CD4-positive, alpha-beta memory T cell (primary cell): ENCODE measurements around the gene MAST4. TPM values are rescaled to one million over a fixed set of nuclear protein-coding genes. Genes with fewer than 3 reads are reported as not detected.

Experiments used
- CTCF ChIA-PET: fragments of 350-600 bp; sonication (Branson Sonifier 250); formaldehyde crosslinking; loops from one replicate; lab custom pipeline; 2021; ENCODE audit warnings: inconsistent platforms; ENCODE audit not compliant: partially characterized antibody; lab: Charles Lee
- POLR2A ChIA-PET: fragments of 350-600 bp; sonication (Branson Sonifier 250); formaldehyde crosslinking; loops from one replicate; lab custom pipeline; 2021; ENCODE audit not compliant: partially characterized antibody; lab: Charles Lee
- DNase-seq, 5 donors: peaks; one replicate each; pipeline versions ENCODE4 v3.0.0 to v3.0.0-alpha.2; 2020 to 2022; ENCODE audit warnings: mixed read lengths in 1 of 5
- H3K27ac ChIP-seq: one replicate; pipeline ENCODE4 v1.7.0; 2013; ENCODE audit warnings: low read depth, low read length
- H3K27me3 ChIP-seq: 2 replicates; pipeline ENCODE4 v1.7.0; 2013; ENCODE audit warnings: mild to moderate bottlenecking, low read length, moderate library complexity; ENCODE audit not compliant: insufficient read depth
- H3K36me3 ChIP-seq: 2 replicates; pipeline ENCODE4 v1.7.0; 2013; ENCODE audit warnings: mild to moderate bottlenecking, low read length, moderate library complexity; ENCODE audit not compliant: insufficient read depth
- H3K4me1 ChIP-seq: 2 replicates; pipeline ENCODE4 v1.7.0; 2013; ENCODE audit warnings: mild to moderate bottlenecking, low read length, moderate library complexity; ENCODE audit not compliant: insufficient read depth
- H3K4me3 ChIP-seq, 2 donors: one replicate each; pipeline ENCODE4 v1.7.0; 2013; ENCODE audit warnings: low read length in 2 of 2, mild to moderate bottlenecking in 1 of 2
- H3K9me3 ChIP-seq, 2 donors: one replicate each; pipeline ENCODE4 v1.7.0; 2013; ENCODE audit warnings: low read length in 2 of 2, control low read depth in 1 of 2; ENCODE audit not compliant: control insufficient read depth in 1 of 2
- H3K27ac Mint-ChIP-seq, 7 donors: one replicate each; pipeline ENCODE4 v1.8.0; 2020 to 2021; ENCODE audit warnings: mixed read lengths in 7 of 7, mild to moderate bottlenecking in 6 of 7, inconsistent platforms in 3 of 7, moderate library complexity in 3 of 7
- H3K27me3 Mint-ChIP-seq, 2 donors: one replicate each; pipeline ENCODE4 v1.8.0; 2020 to 2021; ENCODE audit warnings: mixed read lengths in 2 of 2
- H3K36me3 Mint-ChIP-seq, 2 donors: one replicate each; pipeline ENCODE4 v1.8.0; 2020 to 2021; ENCODE audit warnings: mixed read lengths in 2 of 2, inconsistent platforms in 1 of 2, mild to moderate bottlenecking in 1 of 2
- H3K4me1 Mint-ChIP-seq, 4 donors: one replicate each; pipeline ENCODE4 v1.8.0; 2020 to 2021; ENCODE audit warnings: mixed read lengths in 4 of 4, mild to moderate bottlenecking in 1 of 4
- H3K4me3 Mint-ChIP-seq, 8 donors: one replicate each; pipeline ENCODE4 v1.8.0; 2020 to 2021; ENCODE audit warnings: mixed read lengths in 8 of 8, mild to moderate bottlenecking in 7 of 8, moderate library complexity in 6 of 8, inconsistent platforms in 3 of 8
- H3K9me3 Mint-ChIP-seq, 8 donors: one replicate each; pipeline ENCODE4 v1.8.0; 2020 to 2021; ENCODE audit warnings: mixed read lengths in 8 of 8, mild to moderate bottlenecking in 5 of 8, inconsistent platforms in 3 of 8, moderate library complexity in 1 of 8
- intact Hi-C: fragments of 100-400 bp; cut with micrococcal nuclease; formaldehyde crosslinking; loops from one replicate; pipeline ENCODE4 v1.15.1; 2023
- polyA plus RNA-seq, 2 donors: library from polyadenylated mRNA; unstranded; fragments of 300-500 nt; fragmentation: Illumina TruSeq; gene quantifications; one replicate each; pipeline ENCODE4 v1.2.3, GENCODE V29; 2021
- total RNA-seq, 2 experiments: library from RNA; stranded (reverse); gene quantifications; one replicate each; pipeline ENCODE4 v1.2.3, GENCODE V29; 2021

The MAST4 gene
- total and polyA plus RNA-seq, 4 experiments from 2014 or later = 9.2 to 27.0 (median 21.3) TPM

- Mint-ChIP-seq H3K4me1 (peaks cover 44 to 64% (median 56%) of the 10 kb centered on the region in 4 donors), H3K27ac (peak overlapping the region; percentile 95 to 99 (median 98)), H3K4me3 (peak overlapping the region; percentile 89 to 99 (median 98)), H3K9me3 (no peaks in the 10 kb centered on the region), H3K27me3 (no peaks in the 10 kb centered on the region), H3K36me3 (peaks cover 0 to 7% of the 10 kb centered on the region in 2 donors)
- H3K4me3 ChIP-seq = peak overlapping the region; percentile 81 to 83
- no peak for DNase-seq
- CTCF ChIA-PET = interaction anchor here (0.8 to 1.5 kb wide), 6 partner anchors 12 to 203 kb away, joined by 3 to 7 read pairs (median 4); no protein-coding TSS in a partner anchor
- intact Hi-C loops = loop anchor here (1.0 to 5.0 kb wide), 3 partner anchors 17 to 204 kb away; no protein-coding TSS in a partner anchor
- POLR2A ChIA-PET = interaction anchor here (0.6 to 3.0 kb wide), 18 partner anchors 9 to 1275 kb away, joined by 3 to 24 read pairs (median 4); partner anchors contain the start of genes ERBIN and PIK3R1
- H3K4me1 ChIP-seq = peaks cover 61% of the 10 kb centered on the region
- no peaks in the 10 kb centered on the region for H3K9me3 ChIP-seq
- H3K27me3 ChIP-seq = no peaks in the 10 kb centered on the region
- H3K36me3 ChIP-seq = no peaks in the 10 kb centered on the region
- H3K27ac ChIP-seq = peak overlapping the region; percentile 82
These were observed 408.6 kb downstream of the MAST4 start for GRCh38 chr5:67004730-67005350.

- H3K27me3 ChIP-seq = no peaks in the 10 kb centered on the region
- ChIA-PET POLR2A (interaction anchor here (2.0 to 3.0 kb wide), 4 partner anchors 10 to 201 kb away, joined by 8 to 24 read pairs (median 13); no protein-coding TSS in a partner anchor), CTCF (interaction anchor here (1.3 to 1.5 kb wide), 2 partner anchors 16 to 18 kb away, joined by 4 read pairs; no protein-coding TSS in a partner anchor)
- peak overlapping the region in 1 of 2 donors; percentile 83 for H3K4me3 ChIP-seq
- H3K36me3 ChIP-seq = no peaks in the 10 kb centered on the region
- Mint-ChIP-seq H3K27me3 (no peaks in the 10 kb centered on the region), H3K9me3 (no peaks in the 10 kb centered on the region), H3K4me1 (peaks cover 50 to 72% (median 63%) of the 10 kb centered on the region in 4 donors), H3K27ac (peak overlapping the region; percentile 95 to 99 (median 98)), H3K36me3 (peaks cover 0 to 7% of the 10 kb centered on the region in 2 donors), H3K4me3 (peak overlapping the region; percentile 89 to 99 (median 98))
- peak overlapping the region; percentile 82 for H3K27ac ChIP-seq
- DNase-seq = peak in 3 of 5 donors; percentile 12 to 21 (median 17)
- intact Hi-C loops = no loop called here
- H3K9me3 ChIP-seq = no peaks in the 10 kb centered on the region
- H3K4me1 ChIP-seq = peaks cover 61% of the 10 kb centered on the region
These were observed 409.7 kb downstream of the MAST4 start for GRCh38 chr5:67005737-67006499.

GRCh38 chr5:67006500-67006848 is 410.3 kb downstream of the MAST4 start:
- H3K9me3 Mint-ChIP-seq = no peaks in the 10 kb centered on the region
- H3K27me3 Mint-ChIP-seq = no peaks in the 10 kb centered on the region
- ChIA-PET CTCF (no interaction called here), POLR2A (no interaction called here)
- no peaks in the 10 kb centered on the region for H3K9me3 ChIP-seq
- peak overlapping the region; percentile 89 to 99 (median 98) for H3K4me3 Mint-ChIP-seq
- H3K36me3 ChIP-seq = no peaks in the 10 kb centered on the region
- DNase-seq = no peak
- intact Hi-C loops = no loop called here
- peaks cover 0 to 7% of the 10 kb centered on the region in 2 donors for H3K36me3 Mint-ChIP-seq
- H3K27ac ChIP-seq = peak overlapping the region; percentile 82
- H3K4me3 ChIP-seq = peak overlapping the region in 1 of 2 donors; percentile 83
- peaks cover 55 to 77% (median 69%) of the 10 kb centered on the region in 4 donors for H3K4me1 Mint-ChIP-seq
- peaks cover 61% of the 10 kb centered on the region for H3K4me1 ChIP-seq
- H3K27ac Mint-ChIP-seq = peak overlapping the region in 6 of 7 donors; percentile 19 to 98 (median 39)
- H3K27me3 ChIP-seq = no peaks in the 10 kb centered on the region

- Histone ChIP-seq H3K4me3 (no peak overlapping the region), H3K27ac (no peak overlapping the region), H3K27me3 (no peaks in the 10 kb centered on the region), H3K36me3 (no peaks in the 10 kb centered on the region), H3K9me3 (no peaks in the 10 kb centered on the region), H3K4me1 (peaks cover 53% of the 10 kb centered on the region)
- ChIA-PET POLR2A (interaction anchor here (1.4 kb wide), 1 partner anchor 198 kb away, joined by 3 read pairs; no protein-coding TSS in a partner anchor), CTCF (interaction anchor here (0.7 kb wide), 1 partner anchor 28 kb away, joined by 3 read pairs; no protein-coding TSS in a partner anchor)
- Mint-ChIP-seq H3K36me3 (peaks cover 3 to 7% of the 10 kb centered on the region in 2 donors), H3K27me3 (no peaks in the 10 kb centered on the region), H3K4me3 (peak overlapping the region in 4 of 8 donors; percentile 31 to 97 (median 36)), H3K9me3 (no peaks in the 10 kb centered on the region), H3K4me1 (peaks cover 64 to 90% (median 73%) of the 10 kb centered on the region in 4 donors), H3K27ac (peak overlapping the region in 1 of 7 donors; percentile 68)
- intact Hi-C loops = no loop called here
- no peak for DNase-seq
These were observed 412.8 kb downstream of the MAST4 start for GRCh38 chr5:67009028-67009427.

- ChIA-PET CTCF (interaction anchor here (0.6 kb wide), 1 partner anchor 1524 kb away, joined by 3 read pairs; no protein-coding TSS in a partner anchor), POLR2A (no interaction called here)
- intact Hi-C loops = no loop called here
- H3K9me3 ChIP-seq = no peaks in the 10 kb centered on the region
- H3K4me3 ChIP-seq = no peak overlapping the region
- peak overlapping the region in 2 of 7 donors; percentile 38 to 68 for H3K27ac Mint-ChIP-seq
- H3K4me1 ChIP-seq = peaks cover 56% of the 10 kb centered on the region
- peaks cover 64 to 91% (median 76%) of the 10 kb centered on the region in 4 donors for H3K4me1 Mint-ChIP-seq
- no peak overlapping the region for H3K27ac ChIP-seq
- peak overlapping the region in 5 of 8 donors; percentile 24 to 52 (median 27) for H3K4me3 Mint-ChIP-seq
- no peaks in the 10 kb centered on the region for H3K36me3 ChIP-seq
- peaks cover 0 to 3% of the 10 kb centered on the region in 2 donors for H3K36me3 Mint-ChIP-seq
- no peaks in the 10 kb centered on the region for H3K27me3 Mint-ChIP-seq
- DNase-seq = no peak
- H3K27me3 ChIP-seq = no peaks in the 10 kb centered on the region
- H3K9me3 Mint-ChIP-seq = no peaks in the 10 kb centered on the region
These were observed 414.7 kb downstream of the MAST4 start for GRCh38 chr5:67010684-67011409.

- POLR2A ChIA-PET = no interaction called here
- H3K4me3 Mint-ChIP-seq = peak overlapping the region in 4 of 8 donors; percentile 24 to 52 (median 28)
These were observed 415.2 kb downstream of the MAST4 start for GRCh38 chr5:67011422-67011821.

More at GRCh38 chr5:67011422-67011821, 415.2 kb downstream of the MAST4 start:
- no peaks in the 10 kb centered on the region for H3K36me3 ChIP-seq
- CTCF ChIA-PET = interaction anchor here (0.6 to 1.4 kb wide), 2 partner anchors 24 to 1525 kb away, joined by 3 to 7 read pairs; no protein-coding TSS in a partner anchor
- H3K27me3 ChIP-seq = no peaks in the 10 kb centered on the region
- peak overlapping the region in 1 of 7 donors; percentile 68 for H3K27ac Mint-ChIP-seq
- peaks cover 50% of the 10 kb centered on the region for H3K4me1 ChIP-seq
- peaks cover 0 to 3% of the 10 kb centered on the region in 2 donors for H3K36me3 Mint-ChIP-seq
- intact Hi-C loops = no loop called here
- peaks cover 61 to 87% (median 72%) of the 10 kb centered on the region in 4 donors for H3K4me1 Mint-ChIP-seq
- no peaks in the 10 kb centered on the region for H3K9me3 Mint-ChIP-seq
- no peaks in the 10 kb centered on the region for H3K27me3 Mint-ChIP-seq
- no peak overlapping the region for H3K27ac ChIP-seq
- no peaks in the 10 kb centered on the region for H3K9me3 ChIP-seq
- H3K4me3 ChIP-seq = no peak overlapping the region
- no peak for DNase-seq
